ENCODE data around the gene GPC2. TPM values are rescaled to one million over a fixed set of nuclear protein-coding genes. Genes with fewer than 3 reads are reported as not detected.
A peak's percentile ranks its signal among the peaks of the same experiment; 100 is the strongest.

GPC2 gene
- total RNA-seq, 5 donors from 2014 or later (not counting 1 experiment from before 2014, with no cell fraction given) = 12.4 to 37.0 (median 26.3) TPM

- ChIA-PET CTCF (no interaction called here), POLR2A (no interaction called here)
- Mint-ChIP-seq H3K27ac (peak overlapping the region; percentile 56 to 81), H3K4me3 (no peak overlapping the region), H3K36me3 (peaks cover 28% of the 10 kb centered on the region), H3K9me3 (no peaks in the 10 kb centered on the region), H3K4me1 (peaks cover 71% of the 10 kb centered on the region in 3 donors), H3K27me3 (no peaks in the 10 kb centered on the region)
- Histone ChIP-seq H3K9me3 (no peaks in the 10 kb centered on the region), H3K27ac (ENCODE audit: low read length) (peak overlapping the region; percentile 12), H3K27me3 (replicated peaks in 1 of 2; ENCODE audit: control insufficient read depth in 2 of 2, extremely low read depth in 1 of 2, insufficient read depth in 2 of 2, low read length in 1 of 2) (no peaks in the 10 kb centered on the region), H3K36me3 (ENCODE audit: control insufficient read depth in 2 of 2, extremely low read depth in 1 of 2, insufficient read depth in 1 of 2, low read length in 1 of 2) (peaks cover 19 to 53% of the 10 kb centered on the region in 2 donors), H3K4me1 (ENCODE audit: control insufficient read depth in 1 of 2, extremely low read depth in 1 of 2, insufficient read depth in 2 of 2, low read length in 2 of 2) (peaks cover 19 to 71% of the 10 kb centered on the region in 2 experiments), H3K4me3 (ENCODE audit: control insufficient read depth in 1 of 2, extremely low read depth in 1 of 2, low read length in 1 of 2) (no peak overlapping the region)
- 94% methylated on average over 14 of the region's 18 CpGs for WGBS (ENCODE audit: insufficient coverage)
- no peak for ATAC-seq (replicated peaks in 1 of 4)
- no peak for DNase-seq
These were observed 24.1 kb downstream of the GPC2 start for GRCh38 chr7:100152937-100153666.

DNA sequence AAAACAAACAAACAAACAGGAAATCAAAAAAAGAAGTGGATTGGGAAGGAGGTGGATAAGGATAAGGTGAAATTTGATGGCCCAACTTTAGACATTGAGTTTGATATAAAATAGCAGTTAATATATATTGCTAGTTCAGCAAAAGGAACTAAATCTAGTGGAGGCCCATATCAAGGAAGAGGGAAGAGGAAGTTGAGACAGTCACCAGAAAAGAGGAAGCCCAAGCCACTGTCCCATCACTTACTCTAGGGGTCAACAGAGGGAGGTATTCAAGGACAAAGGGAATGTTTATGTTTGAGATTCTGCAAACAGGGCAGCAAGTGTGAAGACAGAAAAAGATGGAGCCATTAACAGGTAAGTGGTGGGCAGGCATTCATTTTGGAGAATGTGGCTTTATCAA is 24.8 kb downstream of the GPC2 start:
- H3K9me3 Mint-ChIP-seq = no peaks in the 10 kb centered on the region
- POLR2A ChIA-PET = no interaction called here
- Histone ChIP-seq H3K36me3 (ENCODE audit: control insufficient read depth in 2 of 2, extremely low read depth in 1 of 2, insufficient read depth in 1 of 2, low read length in 1 of 2) (peaks cover 19 to 51% of the 10 kb centered on the region in 2 donors), H3K4me1 (ENCODE audit: control insufficient read depth in 1 of 2, extremely low read depth in 1 of 2, insufficient read depth in 2 of 2, low read length in 2 of 2) (peaks cover 17 to 68% of the 10 kb centered on the region in 2 experiments), H3K27ac (ENCODE audit: low read length) (peak overlapping the region; percentile 12), H3K27me3 (replicated peaks in 1 of 2; ENCODE audit: control insufficient read depth in 2 of 2, extremely low read depth in 1 of 2, insufficient read depth in 2 of 2, low read length in 1 of 2) (no peaks in the 10 kb centered on the region), H3K9me3 (no peaks in the 10 kb centered on the region), H3K4me3 (ENCODE audit: control insufficient read depth in 1 of 2, extremely low read depth in 1 of 2, low read length in 1 of 2) (no peak overlapping the region)
- peaks cover 25% of the 10 kb centered on the region for H3K36me3 Mint-ChIP-seq
- peak overlapping the region in 1 of 3 donors; percentile 9 for H3K4me3 Mint-ChIP-seq
- H3K27ac Mint-ChIP-seq = peak overlapping the region; percentile 53 to 81
- ATAC-seq (replicated peaks in 1 of 4) (no peak), DNase-seq (no peak)
- peaks cover 66 to 70% (median 69%) of the 10 kb centered on the region in 3 donors for H3K4me1 Mint-ChIP-seq
- CTCF ChIA-PET = interaction anchor here in 1 of 2 donors (0.6 kb wide), 1 partner anchor 1138 kb away, joined by 6 read pairs; no protein-coding TSS in a partner anchor
- no peaks in the 10 kb centered on the region for H3K27me3 Mint-ChIP-seq

- POLR2A ChIA-PET = interaction anchor here (0.6 to 1.0 kb wide), 5 partner anchors 67 to 1104 kb away, joined by 3 to 6 read pairs (median 4); partner anchors contain the start of gene ZCWPW1 (in 1 of the 2)
- H3K4me1 ChIP-seq (ENCODE audit: control insufficient read depth in 1 of 2, extremely low read depth in 1 of 2, insufficient read depth in 2 of 2, low read length in 2 of 2) = peaks cover 9 to 36% of the 10 kb centered on the region in 2 experiments
- peak within 1 kb of the TSS; percentile 99 for H3K27ac Mint-ChIP-seq
These were observed 28.4 kb downstream of the GPC2 start, which contains the start of gene LAMTOR4 for GRCh38 chr7:100148559-100149328. Gene LAMTOR4 (plus strand): TSS chr7:100148918. CDS start chr7:100148973, 55 bp downstream.

GRCh38 chr7:100148225-100148558 is 29.0 kb downstream of the GPC2 start:
- Mint-ChIP-seq H3K4me1 (peaks cover 37 to 42% (median 39%) of the 10 kb centered on the region in 3 donors), H3K36me3 (peaks cover 12% of the 10 kb centered on the region), H3K4me3 (peak overlapping the region; percentile 91 to 99 (median 98)), H3K27me3 (no peaks in the 10 kb centered on the region), H3K9me3 (no peaks in the 10 kb centered on the region), H3K27ac (peak overlapping the region; percentile 99)
- ChIA-PET POLR2A (interaction anchor here (0.6 to 1.0 kb wide), 6 partner anchors 28 to 1104 kb away, joined by 3 to 6 read pairs (median 4); partner anchors contain the start of genes VGF (in 1 of the 2) and ZCWPW1 (in 1 of the 2)), CTCF (interaction anchor here (0.6 to 1.4 kb wide), 18 partner anchors 9 to 235 kb away, joined by 3 to 13 read pairs (median 4); partner anchors contain the start of genes CNPY4 (in 1 of the 2), GAL3ST4 (in 1 of the 2), GPC2 (in 1 of the 2) and MBLAC1 (in 1 of the 2))
- Histone ChIP-seq H3K27ac (ENCODE audit: low read length) (peak overlapping the region; percentile 95), H3K27me3 (replicated peaks in 1 of 2; ENCODE audit: control insufficient read depth in 2 of 2, extremely low read depth in 1 of 2, insufficient read depth in 2 of 2, low read length in 1 of 2) (no peaks in the 10 kb centered on the region), H3K36me3 (ENCODE audit: control insufficient read depth in 2 of 2, extremely low read depth in 1 of 2, insufficient read depth in 1 of 2, low read length in 1 of 2) (peaks cover 0 to 16% of the 10 kb centered on the region in 2 donors), H3K9me3 (no peaks in the 10 kb centered on the region), H3K4me3 (ENCODE audit: control insufficient read depth in 1 of 2, extremely low read depth in 1 of 2, low read length in 1 of 2) (peak overlapping the region; percentile 52 to 99), H3K4me1 (ENCODE audit: control insufficient read depth in 1 of 2, extremely low read depth in 1 of 2, insufficient read depth in 2 of 2, low read length in 2 of 2) (peaks cover 9 to 33% of the 10 kb centered on the region in 2 experiments)
- peak in 1 of 35 experiments; percentile 15 for DNase-seq
- 7% methylated on average over 11 of the region's 14 CpGs for WGBS (ENCODE audit: insufficient coverage)
- ATAC-seq (replicated peaks in 1 of 4) = peak in 3 of 4 experiments; percentile 6 to 12 (median 11)

More at GRCh38 chr7:100148559-100149328, 28.4 kb downstream of the GPC2 start, which contains the start of gene LAMTOR4:
- ATAC-seq (replicated peaks in 1 of 4) (peak; percentile 93 to 98 (median 95)), DNase-seq (peak; percentile 86 to 99 (median 98))
- H3K4me3 Mint-ChIP-seq = peak within 1 kb of the TSS; percentile 91 to 99 (median 98)
- no peaks in the 10 kb centered on the region for H3K9me3 ChIP-seq
- peaks cover 42 to 45% (median 43%) of the 10 kb centered on the region in 3 donors for H3K4me1 Mint-ChIP-seq
- H3K27me3 ChIP-seq (replicated peaks in 1 of 2; ENCODE audit: control insufficient read depth in 2 of 2, extremely low read depth in 1 of 2, insufficient read depth in 2 of 2, low read length in 1 of 2) = no peaks in the 10 kb centered on the region
- peaks cover 0 to 21% of the 10 kb centered on the region in 2 donors for H3K36me3 ChIP-seq (ENCODE audit: control insufficient read depth in 2 of 2, extremely low read depth in 1 of 2, insufficient read depth in 1 of 2, low read length in 1 of 2)
- WGBS (ENCODE audit: insufficient coverage) = 0% methylated on average over 25 of the region's 46 CpGs
- H3K27ac ChIP-seq (ENCODE audit: low read length) = peak within 1 kb of the TSS; percentile 95
- peaks cover 17% of the 10 kb centered on the region for H3K36me3 Mint-ChIP-seq
- H3K9me3 Mint-ChIP-seq = no peaks in the 10 kb centered on the region
- CTCF ChIA-PET = interaction anchor here (0.5 to 1.4 kb wide), 19 partner anchors 10 to 484 kb away, joined by 3 to 13 read pairs (median 4); partner anchors contain the start of genes CNPY4 (in 1 of the 2), GAL3ST4 (in 1 of the 2), GPC2 (in 1 of the 2) and MBLAC1 (in 1 of the 2)
- H3K27me3 Mint-ChIP-seq = no peaks in the 10 kb centered on the region
- peak within 1 kb of the TSS; percentile 83 to 99 for H3K4me3 ChIP-seq (ENCODE audit: control insufficient read depth in 1 of 2, extremely low read depth in 1 of 2, low read length in 1 of 2)

GRCh38 chr7:100147278-100147677 is 29.9 kb downstream of the GPC2 start:
- Mint-ChIP-seq H3K27ac (peak overlapping the region in 1 of 2 donors; percentile 99), H3K36me3 (peaks cover 8% of the 10 kb centered on the region), H3K9me3 (no peaks in the 10 kb centered on the region), H3K4me3 (peak overlapping the region in 2 of 3 donors; percentile 91 to 98), H3K27me3 (no peaks in the 10 kb centered on the region), H3K4me1 (peaks cover 29 to 34% (median 33%) of the 10 kb centered on the region in 3 donors)
- WGBS (ENCODE audit: insufficient coverage) = no CpG with 5 or more reads among the region's 2 CpGs
- Histone ChIP-seq H3K4me1 (ENCODE audit: control insufficient read depth in 1 of 2, extremely low read depth in 1 of 2, insufficient read depth in 2 of 2, low read length in 2 of 2) (peaks cover 9 to 31% of the 10 kb centered on the region in 2 experiments), H3K27ac (ENCODE audit: low read length) (no peak overlapping the region), H3K36me3 (ENCODE audit: control insufficient read depth in 2 of 2, extremely low read depth in 1 of 2, insufficient read depth in 1 of 2, low read length in 1 of 2) (peaks cover 0 to 8% of the 10 kb centered on the region in 2 donors), H3K27me3 (replicated peaks in 1 of 2; ENCODE audit: control insufficient read depth in 2 of 2, extremely low read depth in 1 of 2, insufficient read depth in 2 of 2, low read length in 1 of 2) (no peaks in the 10 kb centered on the region), H3K9me3 (no peaks in the 10 kb centered on the region), H3K4me3 (ENCODE audit: control insufficient read depth in 1 of 2, extremely low read depth in 1 of 2, low read length in 1 of 2) (no peak overlapping the region)
- no peak for DNase-seq
- ChIA-PET CTCF (interaction anchor here in 1 of 2 donors (0.6 to 1.2 kb wide), 2 partner anchors 18 to 27 kb away, joined by 3 to 5 read pairs; partner anchors contain the start of gene CNPY4), POLR2A (interaction anchor here in 1 of 2 donors (0.7 kb wide), 3 partner anchors 19 to 128 kb away, joined by 3 to 7 read pairs (median 4); no protein-coding TSS in a partner anchor)
- no peak for ATAC-seq (replicated peaks in 1 of 4)

Data from T-cell (primary cell).